ENCODE results near the gene APOBEC3C. TPM values are rescaled to one million over a fixed set of nuclear protein-coding genes. Genes with fewer than 3 reads are reported as not detected.

APOBEC3C gene
- total and polyA plus RNA-seq, 2 of the 4 experiments (the other 2 are of a cell fraction), result 6.6 to 32.0 TPM

DNA sequence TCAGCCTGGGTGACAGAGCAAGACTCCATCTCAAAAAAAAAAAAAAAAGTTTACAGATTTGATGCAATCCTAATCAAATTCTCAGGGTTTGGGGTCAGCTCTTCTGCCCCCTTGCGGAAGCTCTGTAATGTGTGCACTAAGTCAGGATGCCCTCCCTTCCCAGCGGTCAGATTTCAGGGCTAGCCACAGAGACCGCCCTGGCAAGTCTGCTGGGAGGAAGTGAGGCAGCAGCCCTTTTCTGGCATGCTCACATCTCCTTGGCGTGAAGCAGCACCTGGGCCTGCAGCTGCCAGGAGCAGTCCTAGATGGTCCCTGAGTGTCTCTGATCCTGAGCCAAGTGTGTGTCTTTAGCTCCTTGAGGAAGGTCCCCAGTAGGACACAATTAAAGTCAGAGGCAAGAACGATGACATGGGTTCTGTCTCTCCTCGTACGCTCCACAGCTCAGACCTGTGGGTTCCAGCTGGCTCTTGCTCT, 10.9 kb upstream of the APOBEC3C start (continued):
- TF ChIP-seq, protein P1, sequence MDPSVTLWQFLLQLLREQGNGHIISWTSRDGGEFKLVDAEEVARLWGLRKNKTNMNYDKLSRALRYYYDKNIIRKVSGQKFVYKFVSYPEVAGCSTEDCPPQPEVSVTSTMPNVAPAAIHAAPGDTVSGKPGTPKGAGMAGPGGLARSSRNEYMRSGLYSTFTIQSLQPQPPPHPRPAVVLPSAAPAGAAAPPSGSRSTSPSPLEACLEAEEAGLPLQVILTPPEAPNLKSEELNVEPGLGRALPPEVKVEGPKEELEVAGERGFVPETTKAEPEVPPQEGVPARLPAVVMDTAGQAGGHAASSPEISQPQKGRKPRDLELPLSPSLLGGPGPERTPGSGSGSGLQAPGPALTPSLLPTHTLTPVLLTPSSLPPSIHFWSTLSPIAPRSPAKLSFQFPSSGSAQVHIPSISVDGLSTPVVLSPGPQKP (IDR thresholded peaks at IDR 0.05; ENCODE audit: borderline replicate concordance, low read depth, low read length), result no peak

DNA sequence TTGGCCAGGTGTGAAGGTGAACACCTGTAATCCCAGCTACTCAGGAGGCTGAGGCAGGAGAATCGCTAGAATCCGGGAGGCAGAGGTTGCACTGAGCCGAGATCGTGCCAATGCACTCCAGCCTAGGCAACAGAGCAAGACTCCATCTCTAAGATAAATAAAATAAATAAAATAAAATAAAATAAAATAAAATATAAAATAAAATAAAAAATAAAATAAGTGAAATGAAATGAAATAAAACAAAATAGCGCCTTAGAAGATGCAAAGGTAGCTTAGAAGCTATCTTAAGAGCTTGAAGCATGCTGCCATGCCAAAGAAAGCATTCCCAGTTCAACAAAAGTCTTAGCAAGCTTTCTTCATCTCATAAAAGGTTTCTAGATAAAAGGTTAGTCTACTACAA, 6.9 kb upstream of the APOBEC3C start:
- Histone ChIP-seq H2AFZ (replicated peaks; ENCODE audit: low read length, poor library complexity) (no peak overlapping the region), H3K36me3 (ENCODE audit: control insufficient read depth, insufficient read depth, low read length) (no peaks in the 10 kb centered on the region), H3K56ac (ENCODE audit: extremely low read depth, insufficient read depth, low read length) (no peak overlapping the region), H2AK5ac (ENCODE audit: low read depth, low read length) (no peak overlapping the region), H3K27me3 (ENCODE audit: control insufficient read depth, insufficient read depth, low read length) (no peaks in the 10 kb centered on the region), H3K9me1 (ENCODE audit: insufficient read depth, low read length) (no peaks in the 10 kb centered on the region), H3K4me2 (ENCODE audit: low read depth, low read length) (no peak overlapping the region), H2BK5ac (ENCODE audit: low read depth, low read length, poor library complexity, severe bottlenecking) (no peak overlapping the region), H3K18ac (ENCODE audit: low read depth, low read length) (no peak overlapping the region), H3K4me1 (ENCODE audit: control insufficient read depth, insufficient read depth, low read length) (peaks cover 3% of the 10 kb centered on the region), H3K27ac (ENCODE audit: insufficient read depth, low read length) (no peak overlapping the region), H3K4ac (ENCODE audit: low read depth, low read length) (no peak overlapping the region), H2BK15ac (ENCODE audit: low read depth, low read length) (no peak overlapping the region), H3K14ac (replicated peaks; ENCODE audit: low read depth, low read length) (no peak overlapping the region), H4K20me1 (ENCODE audit: insufficient read depth, low read length) (no peaks in the 10 kb centered on the region), H2BK120ac (ENCODE audit: low read depth, low read length) (no peak overlapping the region), H2AK9ac (replicated peaks; ENCODE audit: low read depth, low read length, poor library complexity) (no peak overlapping the region), H4K8ac (ENCODE audit: low read depth in 2 of 2, low read length in 2 of 2) (no peak overlapping the region), H4K5ac (ENCODE audit: low read depth, low read length) (no peak overlapping the region), H3K9ac (ENCODE audit: low read depth, low read length) (no peak overlapping the region), H3K23ac (ENCODE audit: low read depth, low read length) (no peak overlapping the region), H3K9me3 (ENCODE audit: control insufficient read depth, insufficient read depth, low read length) (no peaks in the 10 kb centered on the region), H4K91ac (ENCODE audit: insufficient read depth, low read depth, low read length) (no peak overlapping the region), H3K79me1 (ENCODE audit: low read depth in 1 of 2, low read length in 2 of 2) (no peaks in the 10 kb centered on the region), H2BK20ac (ENCODE audit: low read depth, low read length) (no peak overlapping the region), H3K4me3 (ENCODE audit: insufficient read depth, low read depth, low read length) (no peak overlapping the region)
- BruUV-seq (replicated peaks), result no TSS peak
- ATAC-seq (ENCODE audit: low read depth), result no peak
- ChIA-PET CTCF (interaction anchor here (1.1 kb wide), 1 partner anchor 143 kb away, joined by 3 read pairs; no protein-coding TSS in a partner anchor), POLR2A (ENCODE audit: unreplicated experiment) (no interaction called here)
- WGBS, 2 experiments (ENCODE audit: extremely low coverage in 2 of 2, insufficient read length in 1 of 2), result no CpG with 5 or more reads among the region's 5 CpGs
- no peak for DNase-seq
- dilution Hi-C loops (cut with HindIII; ENCODE audit: low sequenced_read_pairs, unreplicated experiment), result no loop called here
- intact Hi-C loops (cut with micrococcal nuclease), result loop anchor here (1.0 to 10.0 kb wide), 2 partner anchors 111 to 308 kb away; partner anchors contain the start of gene RPL3
- in situ Hi-C loops (cut with MboI; ENCODE audit: low sequenced_read_pairs), result loop anchor here (10.0 kb wide), 2 partner anchors 242 to 308 kb away; partner anchors contain the start of gene RPL3
- no peak for TF ChIP-seq MXI1 (IDR thresholded peaks at IDR 0.05; ENCODE audit: borderline replicate concordance, low read depth, low read length)
- TF ChIP-seq FOS (IDR thresholded peaks at IDR 0.05; ENCODE audit: low read depth, low read length), result no peak
- no peak for TF ChIP-seq CEBPB (IDR thresholded peaks at IDR 0.05; ENCODE audit: low read depth, low read length)
- TF ChIP-seq POLR2A (IDR thresholded peaks at IDR 0.05; ENCODE audit: low read depth, low read length), result no peak
- no peak for TF ChIP-seq RCOR1 (IDR thresholded peaks at IDR 0.05; ENCODE audit: insufficient replicate concordance, low read length)
- no peak for TF ChIP-seq RAD21 (IDR thresholded peaks at IDR 0.05; ENCODE audit: low read length)
- TF ChIP-seq, protein P1 (IDR thresholded peaks at IDR 0.05; ENCODE audit: borderline replicate concordance, low read depth, low read length), result no peak
- no peak for TF ChIP-seq CHD1 (IDR thresholded peaks at IDR 0.05; ENCODE audit: low read depth, low read length)
- no peak for TF ChIP-seq SMC3 (IDR thresholded peaks at IDR 0.05; ENCODE audit: low read depth, low read length)
- TF ChIP-seq MAZ (IDR thresholded peaks at IDR 0.05; ENCODE audit: borderline replicate concordance, low read depth, low read length), result no peak
